ENCODE data around the gene HOXB3. TPM values are rescaled to one million over a fixed set of nuclear protein-coding genes. Genes with fewer than 3 reads are reported as not detected.

Gene HOXB3
- polyA plus RNA-seq, 3 donors = 135 to 254 (median 222) TPM

DNA sequence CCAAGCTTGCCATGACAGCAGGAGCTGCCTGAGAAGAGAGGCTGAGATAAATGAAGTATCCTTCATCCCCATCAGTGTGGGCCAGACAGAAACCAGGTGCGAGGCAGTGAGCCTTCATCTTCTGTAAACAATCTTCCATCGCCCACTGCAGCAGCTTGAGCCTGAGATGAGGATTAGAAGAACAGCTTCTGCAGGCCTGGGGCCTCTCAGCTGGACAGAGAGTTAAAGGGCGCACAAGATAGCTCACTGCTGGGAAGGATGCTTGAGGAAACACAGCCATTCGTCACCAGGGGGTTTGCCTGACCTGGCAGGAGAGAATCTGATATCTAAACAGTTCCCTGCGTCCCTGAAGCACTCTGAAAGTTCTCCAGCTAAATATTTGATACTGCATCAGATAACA, 86.3 kb downstream of the HOXB3 start:
- DNase-seq = no peak

DNA sequence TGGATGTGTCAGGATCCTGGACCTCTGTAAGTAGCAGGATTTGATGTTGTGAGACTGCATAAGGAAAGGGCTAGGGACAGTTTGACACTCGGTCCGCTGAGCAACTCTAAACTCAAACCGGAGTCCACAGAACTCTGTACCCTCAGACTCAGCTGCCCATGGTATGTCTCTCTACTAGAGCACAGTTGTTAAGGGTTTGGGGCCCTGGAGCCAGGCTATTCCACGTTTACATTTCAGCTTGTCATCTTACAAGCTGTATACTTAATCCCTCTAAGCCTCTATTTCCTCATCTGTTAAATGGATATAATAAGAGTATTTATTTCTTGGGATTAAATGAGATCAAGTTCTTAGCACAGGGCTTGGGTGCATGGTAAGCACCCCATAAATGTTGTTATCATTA, 87.1 kb downstream of the HOXB3 start:
- DNase-seq = no peak

DNA sequence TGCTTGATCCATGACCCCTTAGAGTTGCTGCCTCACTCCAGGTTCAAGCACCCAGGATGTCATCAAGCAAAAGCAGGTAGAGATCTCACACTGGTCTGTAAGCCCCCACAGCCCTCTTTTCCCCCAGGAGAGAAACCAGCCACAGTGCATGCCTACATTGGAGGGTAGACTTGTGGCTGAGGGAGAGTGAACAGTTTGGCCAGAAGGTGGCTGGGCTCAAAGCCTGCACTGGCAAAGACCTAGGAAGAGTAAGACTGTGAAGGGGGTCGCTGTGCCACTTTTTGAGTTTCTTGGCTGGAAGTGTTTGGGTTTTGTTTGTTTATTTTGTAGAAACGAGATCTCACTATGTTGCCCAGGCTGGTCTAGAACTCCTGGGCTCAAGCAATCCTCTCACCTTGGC, 87.7 kb downstream of the HOXB3 start:
- no peak for DNase-seq

DNA sequence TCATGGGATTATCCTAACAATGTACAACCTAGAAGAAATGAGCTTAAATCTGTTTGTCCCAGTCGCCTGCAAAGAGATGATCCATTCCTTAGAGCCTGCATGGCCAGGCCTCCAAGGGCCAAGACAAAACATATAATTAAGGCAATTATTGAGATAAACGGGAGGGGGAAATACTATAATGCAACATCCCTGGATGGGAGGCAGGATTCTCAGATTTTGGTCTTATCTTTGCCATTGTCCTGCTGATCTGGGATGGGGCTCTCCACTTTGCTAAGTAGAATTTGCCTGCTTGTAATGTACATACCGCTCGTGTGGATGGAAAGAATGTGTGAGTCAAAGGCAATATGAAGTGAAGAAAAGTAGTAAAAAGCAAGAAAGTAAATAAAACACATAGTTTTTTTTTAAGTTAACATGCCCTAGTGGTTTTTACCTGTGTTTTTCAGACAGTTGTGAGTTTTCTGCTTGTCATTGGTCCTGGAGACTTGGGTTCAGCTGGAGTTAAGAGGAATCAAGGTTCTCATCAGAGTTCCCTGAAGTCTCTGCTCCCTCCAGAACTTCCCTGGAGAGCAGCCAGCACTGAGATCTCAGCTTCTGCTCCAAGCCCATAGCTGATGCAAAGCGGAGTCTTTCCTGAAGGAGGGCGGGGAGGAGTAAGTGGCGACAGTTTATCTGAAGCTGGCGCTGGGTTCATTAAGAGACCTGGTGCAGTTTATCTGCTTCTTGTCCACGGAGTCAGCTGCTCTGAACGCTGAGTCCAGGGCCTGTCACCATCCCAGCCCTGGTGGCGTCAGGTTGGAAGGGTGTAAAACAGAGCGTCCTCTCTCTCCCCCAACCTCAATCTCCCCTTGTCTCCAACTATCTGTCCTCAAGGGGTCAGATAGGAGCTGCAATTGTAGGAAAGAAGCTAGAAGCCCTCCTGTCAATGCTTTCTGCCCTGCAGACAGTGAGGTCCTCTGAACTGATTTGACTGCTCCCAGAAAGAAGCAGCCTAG, 89.3 kb downstream of the HOXB3 start:
- no peak for DNase-seq

DNA sequence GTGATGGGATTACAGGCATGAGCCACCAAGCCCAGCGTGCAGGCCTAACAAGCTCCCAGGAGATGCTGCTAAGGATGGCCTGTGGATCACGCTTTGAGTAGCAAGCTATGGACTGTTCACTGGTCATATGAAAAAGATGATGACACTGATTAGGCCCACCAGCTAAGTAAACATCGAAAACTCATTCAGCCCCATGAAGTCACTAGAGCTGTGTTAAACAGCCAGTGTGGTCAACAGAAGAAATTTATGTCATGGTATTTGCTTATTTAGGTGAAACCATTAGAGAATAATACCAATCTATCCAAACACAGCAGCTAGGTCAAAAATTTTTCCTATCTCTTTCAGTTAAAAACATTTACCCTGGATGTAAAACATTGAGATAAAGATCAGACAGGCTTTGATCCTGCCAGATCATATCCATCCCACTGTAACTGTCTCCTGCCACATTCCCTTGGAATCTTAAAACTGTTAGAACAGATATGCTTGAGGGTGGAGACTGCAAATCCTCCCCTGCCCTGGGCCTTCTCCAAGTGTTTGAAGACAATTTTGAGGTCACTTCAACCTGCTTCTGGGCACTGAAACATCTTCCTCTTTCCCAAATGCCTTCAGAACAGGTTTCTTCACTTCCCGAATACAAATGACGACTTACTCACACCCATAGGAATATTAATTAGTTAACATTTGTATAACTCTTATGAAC, 90.2 kb downstream of the HOXB3 start:
- DNase-seq = no peak

DNA sequence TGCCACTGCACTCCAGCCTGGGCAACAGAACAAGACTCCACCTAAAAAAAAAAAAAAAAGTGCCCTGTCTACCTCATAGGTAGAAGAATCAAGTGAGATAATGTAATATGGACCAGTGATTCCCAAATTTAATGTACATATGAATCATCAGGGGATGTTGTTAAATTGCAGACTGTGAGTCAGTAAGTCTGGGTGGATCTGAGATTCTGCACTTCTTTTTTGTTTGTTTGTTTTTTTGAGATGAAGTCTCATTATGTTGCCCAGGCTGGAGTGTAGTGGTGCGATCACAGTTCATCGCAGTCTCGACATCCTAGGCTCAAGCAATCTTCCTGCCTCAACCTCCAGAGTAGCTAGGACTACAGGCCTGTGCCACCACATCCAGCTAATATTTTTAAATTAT, 90.8 kb downstream of the HOXB3 start:
- no peak for DNase-seq

Other genes with a start within 250 kb of the HOXB3 start
- 1 to 10 TPM; 9.0 to 9.9 (median 9.6) TPM for gene SKAP1, start 160.0 kb downstream of the HOXB3 start, polyA plus RNA-seq (ENCODE audit: insufficient read length in 3 of 3)
- gene HOXB1, start 59.2 kb downstream of the HOXB3 start, polyA plus RNA-seq (ENCODE audit: insufficient read length in 3 of 3) = 1 to 10 TPM in 1 of 3 donors, under 1 TPM in 2; 0.16 to 1.0 (median 0.83) TPM
- gene HOXB2, start 45.1 kb downstream of the HOXB3 start, polyA plus RNA-seq (ENCODE audit: insufficient read length in 3 of 3) = 10 to 100 TPM; 50.6 to 61.2 (median 58.4) TPM
- 10 to 100 TPM; 12.7 to 22.9 (median 21.9) TPM for gene HOXB4, start 11.9 kb downstream of the HOXB3 start, polyA plus RNA-seq (ENCODE audit: insufficient read length in 3 of 3)
- gene HOXB5, start 3.5 kb upstream of the HOXB3 start, polyA plus RNA-seq (ENCODE audit: insufficient read length in 3 of 3) = 10 to 100 TPM; 36.1 to 48.2 (median 47.4) TPM
- 100 to 1,000 TPM; 113 to 154 (median 147) TPM for gene HOXB6, start 14.7 kb upstream of the HOXB3 start, polyA plus RNA-seq (ENCODE audit: insufficient read length in 3 of 3)
- gene HOXB7, start 20.8 kb upstream of the HOXB3 start, polyA plus RNA-seq (ENCODE audit: insufficient read length in 3 of 3) = 10 to 100 TPM; 53.4 to 59.9 (median 55.3) TPM
- 10 to 100 TPM; 57.9 to 64.7 (median 59.7) TPM for gene HOXB8, start 25.1 kb upstream of the HOXB3 start, polyA plus RNA-seq (ENCODE audit: insufficient read length in 3 of 3)
- gene HOXB9, start 36.1 kb upstream of the HOXB3 start, polyA plus RNA-seq (ENCODE audit: insufficient read length in 3 of 3) = 10 to 100 TPM; 68.2 to 73.4 (median 69.0) TPM
- gene PRAC1, start 132.3 kb upstream of the HOXB3 start, polyA plus RNA-seq (ENCODE audit: insufficient read length in 3 of 3) = not detected
- gene PRAC2, start 132.9 kb upstream of the HOXB3 start, polyA plus RNA-seq (ENCODE audit: insufficient read length in 3 of 3) = not detected
- not detected for gene HOXB13, start 138.5 kb upstream of the HOXB3 start, polyA plus RNA-seq (ENCODE audit: insufficient read length in 3 of 3)
- gene TTLL6, start 227.0 kb upstream of the HOXB3 start, polyA plus RNA-seq (ENCODE audit: insufficient read length in 3 of 3) = under 1 TPM; 0.34 to 0.52 (median 0.40) TPM
- gene CALCOCO2, start 240.8 kb upstream of the HOXB3 start, polyA plus RNA-seq (ENCODE audit: insufficient read length in 3 of 3) = 10 to 100 TPM; 68.9 to 93.9 (median 76.6) TPM